Measurements from ENCODE around the gene WNT9B. TPM values are rescaled to one million over a fixed set of nuclear protein-coding genes. Genes with fewer than 3 reads are reported as not detected.

WNT9B gene
- total and polyA plus RNA-seq, 4 donors: 0.08 to 0.14 (median 0.10) TPM; not detected in 1

GRCh38 chr17:46876353-46876887 lies 25.0 kb downstream of the WNT9B start:
- Histone ChIP-seq H3K4me3 (ENCODE audit: low read depth in 1 of 3, low read length in 3 of 3) (no peak overlapping the region), H3K27ac (ENCODE audit: low read depth in 1 of 2, low read length in 2 of 2) (no peak overlapping the region), H3K9ac (ENCODE audit: low read depth in 1 of 2, low read length in 2 of 2) (no peak overlapping the region), H3K9me3 (ENCODE audit: control insufficient read depth in 4 of 4, low read length in 3 of 4) (no peaks in the 10 kb centered on the region), H3K27me3 (ENCODE audit: control insufficient read depth in 4 of 4, insufficient read depth in 4 of 4, low read length in 3 of 4) (no peaks in the 10 kb centered on the region), H3K36me3 (ENCODE audit: control insufficient read depth in 4 of 4, insufficient read depth in 3 of 4, low read depth in 1 of 4, low read length in 3 of 4) (no peaks in the 10 kb centered on the region), H3K4me1 (ENCODE audit: control insufficient read depth in 4 of 4, insufficient read depth in 4 of 4, low read length in 3 of 4) (peaks cover 0 to 6% (median 3%) of the 10 kb centered on the region in 4 donors)
- no peak for DNase-seq (ENCODE audit: low spot score)
- TF ChIP-seq FOXA2 (IDR thresholded peaks at IDR 0.05): no peak
- no peak for TF ChIP-seq HNF4G (IDR thresholded peaks at IDR 0.05)
- no peak for TF ChIP-seq YY1 (IDR thresholded peaks at IDR 0.05)
- TF ChIP-seq RAD21 (IDR thresholded peaks at IDR 0.05): peak; percentile 71 to 79
- TF ChIP-seq MAX (IDR thresholded peaks at IDR 0.05): no peak
- no peak for TF ChIP-seq NR2F2 (IDR thresholded peaks at IDR 0.05)
- no peak for TF ChIP-seq HNF4A (conservative IDR thresholded peaks at IDR 0.05)
- TF ChIP-seq GABPA (IDR thresholded peaks at IDR 0.05 in 1 of 2, conservative IDR thresholded peaks at IDR 0.05 in 1 of 2): no peak
- TF ChIP-seq CTCF (IDR thresholded peaks at IDR 0.05; ENCODE audit: low read depth, low read length, missing input control): peak; percentile 67
- no peak for TF ChIP-seq FOXA1 (IDR thresholded peaks at IDR 0.05)
- no peak for TF ChIP-seq ATF3 (IDR thresholded peaks at IDR 0.05)
- no peak for TF ChIP-seq EGR1 (IDR thresholded peaks at IDR 0.05; ENCODE audit: low read depth in 2 of 2)
- no peak for TF ChIP-seq SP1 (IDR thresholded peaks at IDR 0.05)
- WGBS: 49% methylated on average over 12 of the region's 12 CpGs

GRCh38 chr17:46876926-46877325 lies 25.5 kb downstream of the WNT9B start:
- Histone ChIP-seq H3K36me3 (ENCODE audit: control insufficient read depth in 4 of 4, insufficient read depth in 3 of 4, low read depth in 1 of 4, low read length in 3 of 4) (no peaks in the 10 kb centered on the region), H3K4me3 (ENCODE audit: low read depth in 1 of 3, low read length in 3 of 3) (no peak overlapping the region), H3K9me3 (ENCODE audit: control insufficient read depth in 4 of 4, low read length in 3 of 4) (no peaks in the 10 kb centered on the region), H3K27ac (ENCODE audit: low read depth in 1 of 2, low read length in 2 of 2) (no peak overlapping the region), H3K4me1 (ENCODE audit: control insufficient read depth in 4 of 4, insufficient read depth in 4 of 4, low read length in 3 of 4) (peaks cover 0 to 6% (median 3%) of the 10 kb centered on the region in 4 donors), H3K9ac (ENCODE audit: low read depth in 1 of 2, low read length in 2 of 2) (no peak overlapping the region), H3K27me3 (ENCODE audit: control insufficient read depth in 4 of 4, insufficient read depth in 4 of 4, low read length in 3 of 4) (no peaks in the 10 kb centered on the region)
- TF ChIP-seq MAX (IDR thresholded peaks at IDR 0.05) (no peak), FOXA2 (IDR thresholded peaks at IDR 0.05) (no peak)
- 76% methylated on average over 4 of the region's 4 CpGs for WGBS
- DNase-seq (ENCODE audit: low spot score): no peak

- peaks cover 0 to 6% (median 3%) of the 10 kb centered on the region in 4 donors for H3K4me1 ChIP-seq (ENCODE audit: control insufficient read depth in 4 of 4, insufficient read depth in 4 of 4, low read length in 3 of 4)
- 81% methylated on average over 6 of the region's 6 CpGs for WGBS
- TF ChIP-seq TAF1 (conservative IDR thresholded peaks at IDR 0.05) (no peak), ZBTB33 (IDR thresholded peaks at IDR 0.05) (no peak), MAX (IDR thresholded peaks at IDR 0.05) (no peak), ATF3 (IDR thresholded peaks at IDR 0.05) (no peak), SP1 (IDR thresholded peaks at IDR 0.05) (no peak), RXRA (IDR thresholded peaks at IDR 0.05) (no peak), YY1 (IDR thresholded peaks at IDR 0.05) (no peak), HNF4A (conservative IDR thresholded peaks at IDR 0.05) (no peak), EGR1 (IDR thresholded peaks at IDR 0.05; ENCODE audit: low read depth in 2 of 2) (no peak), JUND (IDR thresholded peaks at IDR 0.05) (no peak), GABPA (IDR thresholded peaks at IDR 0.05 in 1 of 2, conservative IDR thresholded peaks at IDR 0.05 in 1 of 2) (no peak), FOXA1 (IDR thresholded peaks at IDR 0.05) (no peak), FOXA2 (IDR thresholded peaks at IDR 0.05) (no peak), CTCF (IDR thresholded peaks at IDR 0.05; ENCODE audit: low read depth, low read length, missing input control) (no peak), NR2F2 (IDR thresholded peaks at IDR 0.05) (no peak), RAD21 (IDR thresholded peaks at IDR 0.05) (no peak)
Measured at GRCh38 chr17:46877466-46877865, 26.1 kb downstream of the WNT9B start.

More at GRCh38 chr17:46877466-46877865, 26.1 kb downstream of the WNT9B start:
- Histone ChIP-seq H3K27me3 (ENCODE audit: control insufficient read depth in 4 of 4, insufficient read depth in 4 of 4, low read length in 3 of 4) (no peaks in the 10 kb centered on the region), H3K36me3 (ENCODE audit: control insufficient read depth in 4 of 4, insufficient read depth in 3 of 4, low read depth in 1 of 4, low read length in 3 of 4) (no peaks in the 10 kb centered on the region), H3K4me3 (ENCODE audit: low read depth in 1 of 3, low read length in 3 of 3) (no peak overlapping the region), H3K9me3 (ENCODE audit: control insufficient read depth in 4 of 4, low read length in 3 of 4) (no peaks in the 10 kb centered on the region), H3K27ac (ENCODE audit: low read depth in 1 of 2, low read length in 2 of 2) (no peak overlapping the region), H3K9ac (ENCODE audit: low read depth in 1 of 2, low read length in 2 of 2) (no peak overlapping the region)
- DNase-seq (ENCODE audit: low spot score): no peak

Measured in liver (tissue), 9 donors.